ENCODE results near the gene SHISAL2B.

GRCh38 chr5:64659289-64659688 lies 31.0 kb upstream of the SHISAL2B start:
- TF ChIP-seq CTCF (IDR thresholded peaks at IDR 0.05): no peak
- no peak for TF ChIP-seq POLR2A (IDR thresholded peaks at IDR 0.05)
- no peak for TF ChIP-seq EP300 (IDR thresholded peaks at IDR 0.05)

Data from ovary (tissue), 3 donors.